Measurements from ENCODE around the gene ITPR1. TPM values are rescaled to one million over a fixed set of nuclear protein-coding genes. Genes with fewer than 3 reads are reported as not detected.

Gene ITPR1
- total and polyA plus RNA-seq, 10 of the 15 experiments (the other 5 are each of a cell fraction or from before 2014, with no cell fraction given): 12.2 to 239 (median 28.4) TPM

GRCh38 chr3:4883011-4883410 is 389.9 kb downstream of the ITPR1 start (continued):
- no peak for TF ChIP-seq MTA2 (IDR thresholded peaks at IDR 0.05; ENCODE audit: low read depth)
- TF ChIP-seq CHD1 (IDR thresholded peaks at IDR 0.05; ENCODE audit: low read depth, low read length): no peak
- no peak for TF ChIP-seq CEBPZ (IDR thresholded peaks at IDR 0.05; ENCODE audit: low read depth, low read length)
- no peak for TF ChIP-seq CUX1 (IDR thresholded peaks at IDR 0.05; ENCODE audit: insufficient replicate concordance, low read depth, low read length)

All from GM12878 (cell line).